Endothelial cell of umbilical vein (primary cell): ENCODE results near the gene SLC27A2. TPM values are rescaled to one million over a fixed set of nuclear protein-coding genes. Genes with fewer than 3 reads are reported as not detected.

Experiments
- BruUV-seq: library from RNA; stranded (reverse); fragments of 400-500 nt; replicated peaks from 2 replicates; lab custom pipeline; 2021; lab: Mats Ljungman, UMichigan
- CTCF ChIA-PET: fragments of 300-600, 350-600 bp; sonication (Branson Sonifier 250); formaldehyde crosslinking; loops from one replicate; lab custom pipeline; 2021; ENCODE audit warnings: antibody characterized with exemption, inconsistent platforms; lab: Charles Lee
- POLR2A ChIA-PET: fragments of 300-600, 350-600 bp; sonication (Branson Sonifier 250); formaldehyde crosslinking; loops from one replicate; lab custom pipeline; 2021; ENCODE audit warnings: antibody characterized with exemption, inconsistent platforms; lab: Charles Lee
- DNase-seq: peaks from one replicate; pipeline ENCODE4 v3.0.0-alpha.2; 2011; ENCODE audit warnings: low read depth, low spot score
- FAIRE-seq: peaks from 2 replicates; lab custom pipeline; 2011; peaks lifted over from hg19 to GRCh38; lab: Jason Lieb, UNC
- H2AFZ ChIP-seq: 2 replicates; pipeline ENCODE4 v1.6.0; 2012; ENCODE audit warnings: low read depth, low read length, control low read depth, inconsistent platforms
- H3K27ac ChIP-seq: 2 replicates; pipeline ENCODE4 v1.5.1; 2011; ENCODE audit warnings: low read depth, mild to moderate bottlenecking, control low read depth, low read length, moderate library complexity; ENCODE audit not compliant: insufficient read depth
- H3K27me3 ChIP-seq, 2 experiments: 2 replicates each; pipeline versions ENCODE4 v1.6.0 to v1.6.1; 2011; ENCODE audit warnings: low read length in 2 of 2, mixed read lengths in 1 of 2; ENCODE audit not compliant: control insufficient read depth in 2 of 2, insufficient read depth in 2 of 2
- H3K36me3 ChIP-seq, 2 experiments: 2 replicates in 1 of 2; 3 replicates in 1 of 2; pipeline ENCODE4 v1.5.1; 2011; ENCODE audit warnings: low read length in 2 of 2, mild to moderate bottlenecking in 1 of 2, moderate library complexity in 1 of 2; ENCODE audit not compliant: control insufficient read depth in 2 of 2, insufficient read depth in 2 of 2; ENCODE audit errors: extremely low read depth in 1 of 2
- H3K4me1 ChIP-seq: 3 replicates; pipeline ENCODE4 v1.5.1; 2011; ENCODE audit warnings: mild to moderate bottlenecking, low read length; ENCODE audit not compliant: control insufficient read depth, insufficient read depth; ENCODE audit errors: extremely low read depth
- H3K4me2 ChIP-seq: 2 replicates; pipeline ENCODE4 v1.6.1; 2011; ENCODE audit warnings: low read length, control low read depth, mixed read lengths; ENCODE audit not compliant: insufficient read depth
- H3K4me3 ChIP-seq, 3 experiments: fragments of 200-600 bp in 1 of 3; sonication (generic), shearing (Covaris generic) in 1 of 3; replicated peaks in 1 of 3; 2 replicates each; pipeline ENCODE4 v1.5.1; 2011 to 2016; ENCODE audit warnings: control low read depth in 3 of 3, low read length in 3 of 3, mild to moderate bottlenecking in 2 of 3, inconsistent platforms in 1 of 3, low read depth in 1 of 3, moderate library complexity in 1 of 3; ENCODE audit not compliant: insufficient read depth in 1 of 3
- H3K79me2 ChIP-seq: 2 replicates; pipeline ENCODE4 v1.6.0; 2012; ENCODE audit warnings: low read length, inconsistent platforms; ENCODE audit not compliant: control insufficient read depth, insufficient read depth
- H3K9ac ChIP-seq: replicated peaks from 2 replicates; pipeline ENCODE3; 2011; ENCODE audit warnings: low read length, control low read depth; ENCODE audit not compliant: insufficient read depth; ENCODE audit errors: extremely low read depth
- H3K9me1 ChIP-seq: replicated peaks from 3 replicates; pipeline ENCODE4 v1.6.0; 2011; ENCODE audit warnings: mild to moderate bottlenecking, low read length; ENCODE audit not compliant: control insufficient read depth, insufficient read depth; ENCODE audit errors: extremely low read depth
- H3K9me3 ChIP-seq: replicated peaks from 2 replicates; pipeline ENCODE4 v1.5.1; 2012; ENCODE audit warnings: low read length, inconsistent platforms; ENCODE audit not compliant: control insufficient read depth, insufficient read depth
- H4K20me1 ChIP-seq: replicated peaks from 2 replicates; pipeline ENCODE3; 2011; ENCODE audit warnings: mild to moderate bottlenecking, low read length; ENCODE audit not compliant: control insufficient read depth, insufficient read depth; ENCODE audit errors: extremely low read depth
- CTCF ChIP-seq, 2 donors: IDR thresholded peaks; 1 replicate in 1 of 2; 2 replicates in 1 of 2; pipeline ENCODE4 v1.5.1; 2011; ENCODE audit warnings: low read length in 2 of 2, mild to moderate bottlenecking in 2 of 2, moderate library complexity in 2 of 2, control low read depth in 1 of 2, inconsistent platforms in 1 of 2, low read depth in 1 of 2; ENCODE audit not compliant: insufficient read depth in 1 of 2; ENCODE audit errors: extremely low read depth in 1 of 2
- EZH2 ChIP-seq: IDR thresholded peaks from 2 replicates; pipeline ENCODE4 v1.6.1; 2012; ENCODE audit warnings: borderline replicate concordance, low read depth, mild to moderate bottlenecking, moderate library complexity, low read length, inconsistent platforms; ENCODE audit not compliant: severe bottlenecking
- FOS ChIP-seq: IDR thresholded peaks from 2 replicates; pipeline ENCODE4 v1.6.1; 2011; ENCODE audit warnings: mild to moderate bottlenecking, low read length, moderate library complexity, borderline replicate concordance; ENCODE audit not compliant: insufficient read depth
- GATA2 ChIP-seq: IDR thresholded peaks from 2 replicates; pipeline ENCODE4 v1.7.0; 2011; ENCODE audit warnings: low read depth, mild to moderate bottlenecking, moderate library complexity, mixed read lengths, low read length; ENCODE audit not compliant: insufficient read length, insufficient read depth
- JUN ChIP-seq: IDR thresholded peaks from 2 replicates; pipeline ENCODE4 v1.6.1; 2011; ENCODE audit warnings: borderline replicate concordance, low read depth; ENCODE audit not compliant: insufficient read length, insufficient read depth
- MAX ChIP-seq: IDR thresholded peaks from 2 replicates; pipeline ENCODE4 v1.6.1; 2011; ENCODE audit not compliant: insufficient read depth, insufficient read length
- MYC ChIP-seq: IDR thresholded peaks from one replicate; pipeline ENCODE4 v1.6.1; 2011; ENCODE audit warnings: mild to moderate bottlenecking, low read depth, low read length
- POLR2A ChIP-seq: IDR thresholded peaks from 2 replicates; pipeline ENCODE4 v1.6.1; 2012; ENCODE audit warnings: low read depth, mild to moderate bottlenecking, control low read depth, low read length
- POLR2AphosphoS5 ChIP-seq: IDR thresholded peaks from 2 replicates; pipeline ENCODE4 v1.6.1; 2012; ENCODE audit warnings: low read depth, mild to moderate bottlenecking, control low read depth, low read length, moderate library complexity; ENCODE audit not compliant: insufficient read depth
- dilution Hi-C: fragments of 300-500 bp; cut with MboI; formaldehyde crosslinking; loops from one replicate; pipeline ENCODE4 v1.15.0; 2019; ENCODE audit warnings: low sequenced_read_pairs; ENCODE audit not compliant: extremely low pct_ligation_motif_present
- intact Hi-C: fragments of 100-400 bp; cut with micrococcal nuclease; formaldehyde crosslinking; loops from one replicate; pipeline ENCODE4 v1.10.0; 2022
- polyA plus RNA-seq, 4 experiments: library from polyadenylated mRNA; depleted of rRNA in 3 of 4; stranded (reverse) in 3 of 4; unstranded in 1 of 4; fragments of >200 nt; gene quantifications; 2 replicates each; pipeline versions ENCODE4 v1.2.1 to v1.2.3, GENCODE V29; 2011 to 2012; ENCODE audit warnings: missing spikeins in 1 of 4
- total RNA-seq: library from RNA; stranded (reverse); gene quantifications from 2 replicates; pipeline ENCODE4 v1.2.3, GENCODE V29; 2021

The SLC27A2 gene
- total and polyA plus RNA-seq, 2 donors (not counting 3 experiments of a cell fraction or from before 2014, with no cell fraction given): not detected

- BruUV-seq: no TSS peak
- ChIA-PET CTCF (no interaction called here), POLR2A (no interaction called here)
- no peak overlapping the region for H3K4me2 ChIP-seq
- no peaks in the 10 kb centered on the region for H3K36me3 ChIP-seq
- TF ChIP-seq POLR2AphosphoS5 (no peak), MYC (no peak), MAX (no peak), POLR2A (no peak), FOS (no peak), EZH2 (no peak), CTCF (IDR thresholded peaks at IDR 0.05; ENCODE audit: extremely low read depth in 1 of 2, insufficient read depth in 1 of 2, low read depth in 1 of 2, low read length in 2 of 2) (no peak), GATA2 (no peak), JUN (no peak)
- H3K27ac ChIP-seq: no peak overlapping the region
- H3K27me3 ChIP-seq: no peaks in the 10 kb centered on the region
- H3K4me1 ChIP-seq: no peaks in the 10 kb centered on the region
- no peak overlapping the region for H3K4me3 ChIP-seq
- DNase-seq: no peak
- dilution Hi-C loops: no loop called here
- no peak for FAIRE-seq
- H3K9me1 ChIP-seq: no peaks in the 10 kb centered on the region
- no peaks in the 10 kb centered on the region for H3K79me2 ChIP-seq
- no peak overlapping the region for H3K9ac ChIP-seq
- intact Hi-C loops: no loop called here
- H4K20me1 ChIP-seq: no peaks in the 10 kb centered on the region
- no peak overlapping the region for H2AFZ ChIP-seq
- no peaks in the 10 kb centered on the region for H3K9me3 ChIP-seq
Measured at GRCh38 chr15:50232791-50233190, 50.8 kb downstream of the SLC27A2 start.
